NCI-H226 (cell line): ENCODE results near the gene INHA.

ENCODE experiments used
- DNase-seq: peaks from one replicate; pipeline ENCODE4 v3.0.0-alpha.2; 2015

The INHA gene, protein sequence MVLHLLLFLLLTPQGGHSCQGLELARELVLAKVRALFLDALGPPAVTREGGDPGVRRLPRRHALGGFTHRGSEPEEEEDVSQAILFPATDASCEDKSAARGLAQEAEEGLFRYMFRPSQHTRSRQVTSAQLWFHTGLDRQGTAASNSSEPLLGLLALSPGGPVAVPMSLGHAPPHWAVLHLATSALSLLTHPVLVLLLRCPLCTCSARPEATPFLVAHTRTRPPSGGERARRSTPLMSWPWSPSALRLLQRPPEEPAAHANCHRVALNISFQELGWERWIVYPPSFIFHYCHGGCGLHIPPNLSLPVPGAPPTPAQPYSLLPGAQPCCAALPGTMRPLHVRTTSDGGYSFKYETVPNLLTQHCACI

DNA sequence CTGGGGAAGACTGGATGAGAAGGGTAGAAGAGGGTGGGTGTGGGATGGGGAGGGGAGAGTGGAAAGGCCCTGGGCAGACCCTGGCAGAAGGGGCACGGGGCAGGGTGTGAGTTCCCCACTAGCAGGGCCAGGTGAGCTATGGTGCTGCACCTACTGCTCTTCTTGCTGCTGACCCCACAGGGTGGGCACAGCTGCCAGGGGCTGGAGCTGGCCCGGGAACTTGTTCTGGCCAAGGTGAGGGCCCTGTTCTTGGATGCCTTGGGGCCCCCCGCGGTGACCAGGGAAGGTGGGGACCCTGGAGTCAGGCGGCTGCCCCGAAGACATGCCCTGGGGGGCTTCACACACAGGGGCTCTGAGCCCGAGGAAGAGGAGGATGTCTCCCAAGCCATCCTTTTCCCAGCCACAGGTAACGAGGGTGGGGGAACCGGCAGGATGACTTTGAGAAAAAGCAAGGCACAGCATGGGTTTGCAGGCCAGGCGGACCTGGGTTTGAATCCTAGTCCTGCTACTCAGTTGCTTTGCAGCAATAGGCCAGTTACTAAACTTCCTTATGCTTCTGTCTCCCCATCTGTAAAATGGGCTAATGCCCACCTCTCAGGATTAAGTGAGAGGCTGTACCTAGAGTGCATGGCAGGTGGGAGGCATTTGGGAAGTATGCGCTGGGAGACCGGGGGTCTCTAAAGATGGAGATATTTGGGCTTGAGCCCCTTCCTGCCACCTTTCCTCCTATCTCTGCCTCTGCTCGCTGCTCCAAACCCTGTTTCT lies at the start of gene INHA:
TSS of gene INHA (plus strand) at position 74 of the 765 bp plus-strand sequence. CDS start at position 139, 65 bp downstream.
- no peak for DNase-seq

DNA sequence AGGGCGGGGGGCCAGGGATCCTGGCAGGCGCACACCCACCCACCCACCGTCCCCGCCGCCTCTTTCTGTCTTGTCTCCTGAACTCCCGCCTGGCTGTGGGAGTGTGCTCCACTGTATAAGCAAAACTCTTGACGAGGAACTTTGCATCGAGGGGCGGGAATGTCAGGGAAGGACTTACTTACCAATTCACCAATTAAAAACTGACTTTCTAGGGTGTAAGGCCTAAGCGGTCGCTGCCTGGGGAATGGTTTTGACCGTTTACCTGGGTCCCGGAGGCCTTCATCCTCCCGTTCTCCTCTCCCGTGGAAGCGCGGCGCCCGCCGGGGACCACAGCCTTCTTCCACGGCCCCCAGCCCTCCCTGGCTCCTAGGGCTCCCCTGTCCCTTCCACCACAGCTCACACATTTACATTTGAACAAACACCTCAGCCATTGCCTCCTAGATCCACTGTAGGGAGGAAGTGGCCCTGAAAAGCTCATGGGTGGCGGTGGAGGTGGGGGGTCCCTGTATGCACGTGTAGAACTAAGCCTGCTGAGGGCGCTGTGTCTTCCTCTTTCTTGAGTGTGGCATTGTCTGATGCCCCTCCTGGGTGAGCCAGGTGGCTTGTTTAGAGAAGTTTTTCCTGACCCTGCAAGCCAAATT lies 49.0 kb upstream of the INHA start:
- DNase-seq, result no peak

DNA sequence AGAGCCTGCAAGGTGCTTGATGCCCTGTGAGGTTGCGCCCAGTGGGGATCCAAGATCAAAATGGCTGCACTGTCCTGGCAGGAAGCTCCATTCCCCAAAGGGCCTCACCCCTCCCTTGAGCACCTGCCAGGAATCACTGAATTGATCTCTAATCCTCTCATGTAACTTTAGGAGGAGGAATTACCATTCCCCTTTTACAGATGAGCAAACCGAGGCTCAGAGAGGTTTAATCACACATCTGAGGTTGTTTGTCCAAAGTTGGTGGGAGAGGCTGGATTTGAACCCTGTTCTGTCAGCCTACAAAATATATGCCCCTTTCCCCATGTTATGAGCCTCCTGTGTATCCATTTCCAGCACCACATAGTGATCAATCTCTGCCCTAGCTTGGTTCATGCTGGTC lies 47.3 kb upstream of the INHA start:
- no peak for DNase-seq

DNA sequence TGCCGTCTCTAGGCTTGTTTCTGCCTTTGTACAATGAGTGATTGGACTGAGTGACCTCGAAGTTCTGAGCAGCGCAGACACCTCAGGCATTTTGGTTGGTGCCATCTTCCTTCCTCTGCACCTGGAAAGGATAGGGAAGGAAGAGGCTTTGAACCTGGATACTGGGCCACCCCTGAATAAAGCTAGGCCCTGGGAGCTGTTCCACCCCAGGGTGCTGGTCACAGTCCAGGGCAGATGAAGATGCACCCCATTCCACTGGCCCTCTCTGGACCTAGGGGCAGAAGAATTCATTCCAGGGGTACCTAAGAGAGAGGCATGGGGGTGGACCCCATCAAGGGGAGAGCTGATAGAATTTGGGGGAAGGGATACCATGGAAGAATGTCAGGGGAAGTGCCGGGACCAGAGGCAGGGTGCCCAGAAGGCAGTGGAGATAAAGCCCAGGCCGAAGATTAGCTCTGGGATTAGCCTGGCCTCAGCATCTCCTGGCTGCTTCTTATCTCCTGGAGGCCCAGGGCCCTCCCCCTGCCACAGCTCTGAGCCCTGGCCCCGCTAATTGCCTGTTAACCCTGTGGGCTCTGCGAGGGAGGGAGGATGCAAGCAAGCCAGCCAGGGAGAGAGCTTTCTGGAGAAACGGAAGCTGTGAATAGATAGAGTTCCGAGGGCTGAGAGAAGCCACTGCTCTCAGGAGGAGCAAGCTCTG lies 46.4 kb upstream of the INHA start:
- DNase-seq, result peak; percentile 63

DNA sequence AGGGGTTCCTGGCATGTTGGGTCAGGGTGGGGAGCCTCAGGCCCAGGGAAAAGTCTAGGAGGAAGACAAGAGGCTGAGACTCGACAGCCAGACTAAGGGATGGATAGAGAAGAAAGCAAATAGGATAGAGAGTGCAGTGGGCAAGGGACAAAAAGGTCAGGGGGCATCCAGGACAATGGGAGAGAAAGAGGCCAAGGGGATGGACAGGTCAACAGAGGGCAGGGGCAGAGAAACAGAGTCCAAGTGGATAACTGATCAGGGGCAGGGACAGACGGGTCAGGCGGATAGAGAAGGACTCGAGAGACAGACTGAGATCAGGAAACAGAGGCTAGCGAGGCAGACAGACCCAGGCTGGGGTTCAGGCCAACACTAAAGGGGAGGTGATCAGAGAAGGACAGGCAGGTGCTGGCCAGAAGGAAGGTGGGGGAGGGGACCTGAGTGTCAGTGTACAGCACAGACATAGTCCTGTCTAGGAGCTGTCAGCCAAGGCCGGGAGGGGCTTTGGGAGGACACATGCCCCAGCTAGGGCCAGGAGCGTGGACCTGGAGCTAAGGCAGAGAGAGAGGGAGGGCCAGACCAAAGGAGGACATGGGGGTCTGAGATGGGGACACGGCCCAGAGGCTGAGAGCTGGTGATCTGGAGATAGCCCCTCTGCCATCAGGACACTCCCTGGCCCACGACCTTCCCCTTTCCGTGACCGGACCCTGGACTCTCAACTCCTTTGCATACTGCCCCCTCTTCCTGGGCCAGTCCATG lies 45.6 kb upstream of the INHA start:
- DNase-seq, result no peak

DNA sequence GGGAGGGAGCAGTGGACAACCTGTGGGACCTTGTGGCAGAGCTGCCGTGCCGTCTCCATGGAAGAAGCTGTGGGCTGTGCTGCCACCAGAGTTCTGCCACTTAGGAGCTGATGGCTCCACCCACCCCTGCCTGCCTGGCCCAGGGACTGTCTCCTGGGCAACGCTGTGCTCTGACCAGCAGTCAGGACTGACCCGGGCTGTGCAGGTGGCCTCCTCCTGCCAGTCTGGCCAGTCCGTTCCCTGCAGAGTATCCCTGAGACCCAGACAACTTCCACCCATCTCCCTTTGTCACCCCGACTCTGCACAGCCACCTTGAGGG lies 45.1 kb upstream of the INHA start:
- no peak for DNase-seq

DNA sequence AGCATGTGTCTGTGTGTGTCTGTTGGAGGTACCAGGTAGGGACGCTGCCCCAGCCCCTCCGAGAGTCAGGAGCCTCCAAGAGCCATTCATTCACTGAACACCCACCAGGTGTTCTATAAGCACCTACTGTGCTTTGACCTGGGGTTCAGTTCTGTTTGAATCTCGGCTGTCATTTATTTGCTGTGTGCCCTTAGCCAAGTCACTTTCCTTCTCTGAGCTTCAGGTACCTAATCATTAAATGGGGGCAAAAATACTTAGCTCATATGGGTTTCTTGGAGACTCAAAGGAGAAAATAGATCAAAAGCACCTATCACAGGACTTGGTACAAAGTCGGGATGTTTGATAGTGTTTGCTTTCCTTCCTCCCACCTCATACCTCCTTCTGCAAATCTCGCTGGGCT lies 44.6 kb upstream of the INHA start:
- no peak for DNase-seq

DNA sequence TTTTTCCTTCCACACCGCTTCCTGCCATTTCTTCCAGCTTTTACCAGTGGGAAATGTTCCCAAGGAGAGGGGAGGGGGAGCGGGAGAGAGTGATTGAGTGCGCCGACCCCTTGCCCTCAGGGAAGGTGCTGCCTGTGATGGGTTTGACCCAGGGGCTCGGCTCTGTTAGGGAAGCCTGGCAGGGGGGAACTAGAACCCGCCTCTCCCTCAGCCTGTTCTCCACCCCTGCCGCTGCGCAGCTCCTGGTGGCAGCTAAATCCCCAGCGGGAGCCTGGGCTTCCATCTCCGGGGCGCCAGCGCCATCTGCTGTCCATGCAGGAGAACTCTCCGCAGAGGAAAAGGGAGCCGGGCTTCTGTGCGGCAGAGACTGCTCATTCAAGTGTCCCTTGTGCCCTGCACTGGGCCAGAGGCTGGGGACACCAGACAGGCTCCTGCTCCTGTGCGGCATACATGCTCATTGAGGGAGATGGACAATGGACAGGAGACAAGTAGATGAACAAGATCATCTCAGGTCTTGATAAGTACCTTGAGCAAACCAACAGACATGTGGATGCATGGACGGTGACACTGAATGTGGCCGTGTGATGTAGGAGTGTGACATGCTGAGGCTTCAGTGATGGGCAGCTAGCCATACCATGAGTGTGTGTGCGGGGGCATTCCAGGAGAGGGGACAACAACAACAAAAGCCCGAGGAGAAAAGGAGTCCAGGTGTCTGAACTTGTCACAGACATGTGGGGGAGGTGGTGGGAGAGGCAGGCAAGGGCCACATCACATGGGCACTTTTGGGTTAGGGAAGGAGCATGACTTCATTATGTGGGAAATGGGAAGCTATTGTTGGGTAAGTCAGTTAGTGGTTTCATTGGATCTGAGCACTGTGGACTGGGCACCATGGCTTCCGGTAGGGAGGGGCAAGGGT lies 41.8 kb upstream of the INHA start:
- DNase-seq, result peak; percentile 64

DNA sequence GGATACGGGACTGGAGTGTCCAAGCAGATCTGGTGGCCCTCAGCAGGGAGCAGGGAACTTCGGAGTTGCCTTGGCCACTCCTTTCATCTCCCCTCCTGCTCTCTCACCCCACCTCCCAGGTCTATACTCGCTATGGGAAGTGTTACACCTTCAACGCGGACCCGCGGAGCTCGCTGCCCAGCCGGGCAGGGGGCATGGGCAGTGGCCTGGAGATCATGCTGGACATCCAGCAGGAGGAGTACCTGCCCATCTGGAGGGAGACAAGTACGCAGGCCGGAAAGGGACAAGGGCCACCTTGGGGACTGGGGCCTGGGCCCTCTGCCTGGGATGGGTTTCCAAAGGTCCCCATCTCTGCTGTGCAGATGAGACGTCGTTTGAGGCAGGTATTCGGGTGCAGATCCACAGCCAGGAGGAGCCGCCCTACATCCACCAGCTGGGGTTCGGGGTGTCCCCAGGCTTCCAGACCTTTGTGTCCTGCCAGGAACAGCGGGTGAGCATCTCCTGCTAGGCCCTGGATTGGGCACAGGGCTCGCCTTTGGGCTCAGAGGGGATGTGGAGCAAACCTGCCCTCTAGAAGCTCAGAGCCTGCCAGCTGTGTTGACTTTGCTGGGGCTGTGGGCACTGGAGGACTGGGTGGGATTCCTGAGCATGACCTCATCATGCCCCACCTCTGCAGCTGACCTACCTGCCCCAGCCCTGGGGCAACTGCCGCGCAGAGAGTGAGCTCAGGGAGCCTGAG lies 40.3 kb upstream of the INHA start:
- DNase-seq, result no peak

DNA sequence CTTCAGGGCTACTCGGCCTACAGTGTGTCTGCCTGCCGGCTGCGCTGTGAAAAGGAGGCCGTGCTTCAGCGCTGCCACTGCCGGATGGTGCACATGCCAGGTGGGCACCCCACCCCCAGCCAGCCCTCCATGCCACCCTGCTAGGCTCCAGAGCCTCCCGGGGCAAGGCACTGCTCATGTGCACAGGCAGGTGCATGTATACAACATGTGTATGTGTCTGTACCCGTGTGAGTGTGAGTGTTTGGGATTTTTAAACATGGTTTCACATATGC lies 39.8 kb upstream of the INHA start:
- DNase-seq, result no peak

DNA sequence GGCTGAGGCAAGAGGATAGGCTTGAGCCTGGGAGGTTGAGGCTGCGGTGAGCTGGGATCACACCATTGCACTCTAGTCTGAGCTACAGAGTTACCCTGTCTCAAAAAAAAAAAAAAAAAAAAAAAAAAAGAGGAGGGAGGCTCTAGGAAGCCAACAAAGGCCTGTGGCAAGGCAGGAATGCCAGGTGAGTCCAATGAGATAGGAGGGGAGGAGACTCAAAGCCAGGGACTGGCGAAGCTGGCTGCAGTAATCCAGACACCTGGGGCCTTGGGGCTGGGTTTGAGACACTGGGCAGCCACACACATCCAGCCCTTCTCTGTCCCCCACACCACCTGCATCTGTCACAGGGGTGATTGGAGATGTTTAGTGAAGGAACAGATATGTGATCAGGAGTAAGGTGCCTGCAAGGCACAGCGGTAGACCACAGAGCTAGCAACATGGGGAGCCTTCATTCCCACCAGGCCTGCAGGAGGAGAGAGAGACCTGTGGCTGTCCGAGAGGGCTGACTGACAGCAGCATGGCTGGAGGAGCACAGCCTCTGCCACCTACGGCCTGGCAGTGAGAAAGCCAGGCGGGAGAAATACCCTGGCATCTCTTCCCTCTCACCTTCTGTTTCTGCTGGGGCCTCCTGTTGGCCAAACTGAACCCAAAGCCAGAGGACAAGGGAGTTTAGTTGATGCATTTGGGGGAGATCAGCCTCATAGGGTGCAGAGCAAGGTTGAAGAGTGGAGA lies 38.0 kb upstream of the INHA start:
- DNase-seq, result no peak

DNA sequence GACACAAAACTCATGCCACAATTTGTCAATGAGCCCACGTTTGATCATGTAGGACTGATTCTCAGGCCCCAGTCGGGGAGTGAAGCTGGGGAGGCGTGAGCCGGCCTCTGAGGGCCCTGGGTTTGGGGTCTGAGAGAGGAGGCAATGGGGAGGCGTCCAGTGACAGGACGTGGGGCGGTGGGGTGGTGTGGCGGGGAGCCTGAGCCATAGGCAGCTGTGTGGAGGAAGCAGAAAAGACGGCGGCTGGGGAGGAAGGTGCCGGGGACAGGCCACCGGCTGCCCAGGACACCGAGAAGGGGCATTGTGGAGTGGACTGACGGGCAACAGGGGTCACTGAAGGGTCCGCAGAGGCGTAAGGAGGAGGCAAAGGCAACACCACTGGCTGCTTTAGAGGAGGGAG lies 35.7 kb upstream of the INHA start:
- no peak for DNase-seq

DNA sequence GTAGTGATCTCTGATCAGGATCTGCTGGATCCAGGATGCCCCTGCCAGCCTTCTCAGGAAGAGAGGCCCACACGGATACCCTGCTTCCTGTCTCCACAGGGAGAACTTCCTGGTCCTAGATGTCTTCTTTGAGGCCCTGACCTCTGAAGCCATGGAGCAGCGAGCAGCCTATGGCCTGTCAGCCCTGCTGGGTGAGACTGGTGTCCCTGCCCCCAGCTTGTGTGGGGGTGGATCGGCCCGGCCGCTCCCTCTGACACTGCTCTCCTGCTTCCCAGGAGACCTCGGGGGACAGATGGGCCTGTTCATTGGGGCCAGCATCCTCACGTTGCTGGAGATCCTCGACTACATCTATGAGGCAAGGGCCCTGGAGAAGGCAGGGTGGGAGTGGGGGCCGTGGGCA lies 35.1 kb upstream of the INHA start:
- no peak for DNase-seq

DNA sequence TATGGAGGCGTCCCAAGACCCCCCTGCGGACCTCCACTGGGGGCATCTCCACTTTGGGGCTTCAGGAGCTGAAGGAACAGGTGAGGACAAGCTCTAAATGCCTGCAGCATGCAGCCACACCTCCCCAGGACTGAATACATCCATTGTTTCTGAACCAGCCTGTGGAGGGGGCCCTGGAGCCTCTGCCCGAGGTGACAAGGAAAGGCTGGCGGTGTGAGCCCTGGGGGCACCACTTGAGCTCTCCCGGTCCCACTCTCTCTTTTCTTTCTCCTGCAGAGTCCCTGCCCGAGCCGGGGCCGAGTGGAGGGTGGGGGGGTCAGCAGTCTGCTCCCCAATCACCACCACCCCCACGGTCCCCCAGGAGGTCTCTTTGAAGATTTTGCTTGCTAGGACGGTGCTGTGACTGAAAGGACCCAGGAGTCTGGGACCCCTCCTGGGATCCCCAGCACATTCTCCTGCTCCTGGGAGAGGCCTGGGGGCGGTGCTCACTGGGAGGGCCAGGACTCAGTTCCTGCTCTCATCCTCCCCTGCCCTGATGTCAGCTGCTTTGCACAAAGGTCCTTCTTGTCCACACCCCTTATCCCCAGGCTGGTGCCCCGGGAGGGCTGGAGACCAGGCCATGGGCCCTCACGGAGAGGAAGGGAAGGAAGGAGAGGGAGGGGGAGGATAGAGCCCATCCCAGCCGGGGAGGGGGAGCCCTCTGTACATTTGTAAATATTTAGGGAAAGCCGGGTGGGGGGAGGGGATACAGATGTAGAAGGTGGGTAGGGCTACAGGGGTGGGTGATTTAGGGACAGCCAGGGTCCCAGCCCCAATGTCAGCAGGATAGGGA lies 34.2 kb upstream of the INHA start:
- no peak for DNase-seq

DNA sequence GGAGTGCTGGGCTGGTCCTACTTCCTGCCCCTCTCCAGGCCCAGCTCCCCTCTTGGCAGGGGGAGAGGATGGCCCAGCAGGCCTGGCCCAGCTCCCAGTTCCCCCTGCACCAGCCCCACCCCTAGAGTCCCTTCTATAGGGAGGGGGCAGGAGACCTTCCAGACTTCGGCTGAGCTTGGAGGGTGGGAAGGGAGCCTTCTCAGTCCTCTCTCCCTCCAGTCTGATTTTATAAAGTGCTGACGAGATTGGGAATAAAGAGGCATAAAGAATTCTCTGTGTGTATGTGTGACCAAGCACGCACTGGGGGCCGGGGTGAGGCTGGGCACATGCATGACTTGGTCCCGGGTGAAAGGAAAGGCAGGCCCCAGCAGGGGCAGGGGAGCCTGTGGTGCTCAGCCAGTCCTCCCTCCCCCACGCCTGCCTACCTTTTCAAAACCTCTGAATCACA lies 33.6 kb upstream of the INHA start:
- no peak for DNase-seq

DNA sequence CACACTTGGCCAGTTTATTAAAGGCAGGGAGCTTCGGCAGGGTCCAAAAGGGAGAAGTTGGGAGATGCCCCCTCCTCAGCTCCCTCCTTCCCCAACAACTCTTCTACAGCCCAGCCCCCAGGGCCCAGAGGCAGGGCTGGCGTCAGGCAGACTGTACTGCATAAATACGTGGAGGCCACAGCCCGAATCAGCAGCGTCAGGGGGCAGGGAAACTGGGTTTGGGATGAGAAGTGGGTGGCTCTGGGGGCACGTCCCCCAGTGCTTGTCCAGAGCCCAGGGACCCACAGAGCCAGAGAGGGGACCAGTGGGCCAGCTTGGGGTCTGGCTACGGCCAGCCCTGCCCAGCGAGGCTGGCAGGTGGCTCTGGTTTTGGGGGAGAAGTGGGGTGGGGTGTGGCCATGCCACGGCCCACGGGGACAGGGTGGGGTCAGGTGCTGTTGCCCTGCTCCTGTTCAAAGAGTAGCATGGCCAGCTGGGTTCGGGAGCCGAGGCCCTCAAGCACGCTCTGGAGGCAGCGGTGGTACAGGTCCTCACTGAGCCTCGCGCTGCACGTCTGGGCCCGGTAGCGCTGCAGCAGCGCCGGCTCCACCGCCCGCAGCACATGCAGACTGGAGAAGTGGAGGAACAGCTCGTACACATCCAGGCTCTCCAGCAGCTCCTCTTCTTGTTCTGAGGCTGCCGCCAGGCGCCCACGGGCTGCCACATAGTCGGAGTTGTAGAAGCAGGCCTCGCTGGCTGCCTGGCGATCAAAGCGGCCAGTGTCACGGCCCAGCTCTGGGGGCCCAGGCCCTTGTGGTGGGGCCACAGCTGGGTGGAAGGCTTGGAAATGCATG lies 32.9 kb upstream of the INHA start:
- DNase-seq, result no peak

DNA sequence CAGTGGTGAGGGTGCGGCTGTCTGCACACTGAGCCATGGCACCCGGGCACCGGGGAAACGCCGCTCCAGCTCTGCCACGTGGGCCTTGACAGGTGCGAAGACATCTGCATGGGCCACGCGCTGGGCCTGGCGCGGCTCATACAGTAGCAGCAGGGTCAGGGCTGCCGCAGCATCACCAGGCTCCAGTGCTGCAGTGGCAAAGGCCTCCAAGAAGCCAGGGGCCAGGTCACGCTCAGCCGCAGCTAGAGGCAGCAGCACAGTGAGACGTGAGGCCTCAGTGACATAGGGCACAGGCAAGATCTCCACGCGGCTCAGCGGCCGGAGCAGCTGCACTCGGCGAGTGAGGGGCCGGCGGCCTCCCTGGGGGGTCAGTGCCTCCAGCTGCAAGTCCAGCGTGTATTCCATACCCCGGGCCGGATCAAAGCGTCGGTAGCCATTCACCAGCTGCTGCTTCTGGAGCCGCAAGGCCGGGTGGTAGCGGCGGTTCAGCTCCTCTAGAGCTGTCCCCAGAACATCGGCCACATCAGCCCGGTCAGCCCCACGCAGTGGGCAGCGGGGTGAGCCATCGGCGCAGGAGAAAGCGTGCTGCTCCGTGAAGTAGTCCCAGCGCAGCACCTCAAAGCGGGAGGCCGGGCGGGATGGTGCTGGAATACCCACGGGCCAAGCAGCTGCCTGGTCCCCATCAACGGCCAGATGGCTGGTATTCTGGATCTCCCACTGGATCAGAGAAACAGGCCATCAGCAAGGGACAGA lies 32.0 kb upstream of the INHA start:
- DNase-seq, result no peak
